GM18511 (cell line): ENCODE results near the gene IDI2.

ENCODE experiments used
- ATAC-seq: cut with Tn5 transposase; IDR thresholded peaks from one replicate; pipeline ENCODE4 v1.9.1; 2021; ENCODE audit warnings: mild to moderate bottlenecking, moderate library complexity; ENCODE audit not compliant: unreplicated experiment

The IDI2 gene

DNA sequence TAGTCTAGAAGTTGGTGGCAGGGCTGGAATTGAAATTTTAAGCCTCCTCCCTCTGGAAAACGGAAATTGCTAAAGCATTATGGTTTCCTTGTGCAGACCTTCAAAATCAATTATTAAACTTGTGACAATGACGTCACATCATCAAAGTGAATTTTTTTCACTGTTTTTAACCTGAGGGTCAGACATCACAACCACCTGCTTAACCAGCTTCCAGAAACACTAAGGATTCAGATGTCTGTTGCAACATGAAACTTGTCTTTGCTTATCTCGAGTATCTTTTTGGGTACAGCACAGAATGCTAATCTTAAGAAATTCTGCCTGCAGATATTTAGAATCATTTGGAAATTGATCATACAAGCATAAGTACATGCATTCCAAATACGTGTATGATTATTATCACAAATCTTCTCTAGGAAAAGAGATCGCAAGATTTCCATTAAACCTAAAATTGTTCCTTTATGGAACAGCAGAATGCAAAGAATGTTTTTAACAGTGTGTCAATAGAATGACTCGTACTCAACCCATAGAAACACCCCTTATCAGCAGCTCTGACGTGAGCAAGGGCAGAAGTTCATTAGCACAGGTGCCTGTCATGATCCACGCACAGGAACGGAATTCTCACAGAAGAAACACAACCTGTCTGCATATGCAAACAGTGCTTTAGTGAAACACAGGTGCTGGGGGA lies 41.5 kb downstream of the IDI2 start:
- no peak for ATAC-seq

DNA sequence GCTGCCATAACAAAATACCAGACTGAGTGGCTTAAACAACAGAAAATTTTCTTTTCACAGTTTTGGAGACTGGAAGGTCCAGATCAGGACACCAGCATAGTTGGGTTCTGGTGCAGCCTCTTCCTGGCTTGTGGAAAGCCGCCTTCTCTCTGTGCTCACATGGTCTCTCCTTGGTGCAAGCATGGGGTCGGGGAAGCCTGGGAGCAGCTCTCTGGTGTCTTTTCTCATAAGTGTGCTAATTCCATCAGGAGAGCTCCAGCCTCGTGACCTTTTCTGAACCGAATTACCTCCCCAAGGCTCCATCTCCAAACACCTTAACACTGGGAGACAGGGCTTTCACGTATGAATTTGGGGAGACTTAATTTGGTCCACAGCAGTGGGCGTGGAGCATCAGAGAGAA lies 42.3 kb downstream of the IDI2 start:
- no peak for ATAC-seq

DNA sequence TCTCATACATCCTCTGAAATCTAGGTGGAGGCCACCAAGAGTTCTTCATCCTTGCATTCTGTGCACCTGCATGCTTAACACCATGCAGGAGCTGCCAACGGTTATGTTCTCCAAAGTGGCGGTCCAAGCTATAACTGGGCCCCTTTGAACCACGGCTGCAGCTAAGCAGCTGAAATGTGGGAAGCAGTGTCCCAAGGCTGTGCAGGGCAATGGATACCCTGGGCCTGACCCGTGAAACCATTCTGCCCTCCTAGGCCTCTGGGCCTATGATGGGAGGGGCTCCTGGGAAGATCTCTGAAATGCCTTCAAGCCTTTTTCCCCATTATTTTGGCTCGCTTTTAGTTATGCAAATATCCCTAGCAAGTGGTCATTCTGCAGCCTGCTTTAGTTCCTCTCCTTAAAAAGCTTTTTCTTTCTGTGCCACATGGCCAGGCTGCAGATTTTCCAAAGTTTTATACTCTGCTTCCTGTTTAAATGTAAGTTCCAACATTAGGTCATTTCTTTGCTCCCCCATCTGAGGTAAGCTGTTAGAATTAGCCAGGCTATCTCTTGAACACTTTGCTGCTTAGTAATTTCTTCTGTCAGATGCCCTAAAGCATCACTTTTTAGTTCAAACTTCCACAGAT lies 45.1 kb downstream of the IDI2 start:
- ATAC-seq = no peak

DNA sequence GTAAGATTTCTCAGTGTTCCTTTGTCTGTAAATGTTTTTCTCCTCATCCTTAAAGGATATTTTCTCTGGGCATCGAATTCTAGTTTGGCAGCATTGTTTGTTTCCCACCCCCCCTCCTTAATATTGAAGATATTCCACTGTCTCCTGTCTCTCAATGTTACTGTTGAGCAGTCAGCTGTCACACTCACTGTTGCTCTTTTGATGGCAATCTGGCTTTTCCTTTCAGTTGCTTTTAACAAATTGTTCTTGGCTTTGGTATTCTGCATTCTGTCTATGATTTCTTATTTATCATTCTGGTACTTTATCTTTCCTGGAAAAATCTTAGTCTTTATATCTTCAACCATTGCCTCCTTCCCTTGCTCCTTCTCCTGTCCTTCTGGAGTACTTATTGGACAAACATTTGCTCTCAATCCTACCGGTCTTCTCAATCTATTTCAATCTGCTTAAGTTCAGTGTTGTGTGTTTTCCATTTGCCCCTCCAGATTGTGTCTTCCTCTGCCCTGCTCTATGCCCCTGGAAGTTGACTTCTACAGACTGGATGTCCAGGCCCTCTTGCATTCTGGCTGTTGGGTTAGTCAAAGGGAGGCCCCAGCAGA lies 46.7 kb downstream of the IDI2 start:
- no peak for ATAC-seq

DNA sequence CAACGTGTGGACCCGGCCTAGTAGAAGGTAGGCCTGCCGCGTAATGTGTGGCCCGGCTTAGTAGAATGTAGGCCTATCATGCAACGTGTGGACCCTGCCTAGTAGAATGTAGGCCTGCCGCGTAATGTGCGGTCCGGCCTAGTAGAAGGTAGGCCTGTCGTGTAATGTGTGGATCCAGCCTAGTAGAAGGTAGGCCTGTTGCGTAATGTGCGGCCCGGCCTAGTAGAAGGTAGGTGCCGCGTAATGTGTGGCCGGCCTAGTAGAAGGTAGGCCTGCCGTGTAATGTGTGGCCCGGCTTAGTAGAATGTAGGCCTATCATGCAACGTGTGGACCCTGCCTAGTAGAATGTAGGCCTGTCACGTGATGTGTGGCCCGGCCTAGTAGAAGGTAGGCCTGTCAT lies 49.3 kb downstream of the IDI2 start:
- no peak for ATAC-seq

DNA sequence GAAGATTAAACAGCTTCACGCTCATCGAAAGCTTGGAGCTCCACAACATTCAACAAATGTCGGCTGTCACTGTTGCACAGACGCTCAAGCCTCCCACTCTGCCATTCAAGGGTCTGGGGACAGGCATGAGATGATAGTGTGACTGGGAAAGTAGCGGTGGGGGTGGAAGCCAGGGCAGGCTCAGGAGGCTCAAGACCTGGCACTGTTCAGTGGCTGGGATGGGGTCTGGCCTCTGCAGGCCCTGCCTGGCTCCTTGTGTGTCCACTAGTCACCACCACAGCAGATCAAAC lies 50.9 kb downstream of the IDI2 start:
- ATAC-seq = no peak

DNA sequence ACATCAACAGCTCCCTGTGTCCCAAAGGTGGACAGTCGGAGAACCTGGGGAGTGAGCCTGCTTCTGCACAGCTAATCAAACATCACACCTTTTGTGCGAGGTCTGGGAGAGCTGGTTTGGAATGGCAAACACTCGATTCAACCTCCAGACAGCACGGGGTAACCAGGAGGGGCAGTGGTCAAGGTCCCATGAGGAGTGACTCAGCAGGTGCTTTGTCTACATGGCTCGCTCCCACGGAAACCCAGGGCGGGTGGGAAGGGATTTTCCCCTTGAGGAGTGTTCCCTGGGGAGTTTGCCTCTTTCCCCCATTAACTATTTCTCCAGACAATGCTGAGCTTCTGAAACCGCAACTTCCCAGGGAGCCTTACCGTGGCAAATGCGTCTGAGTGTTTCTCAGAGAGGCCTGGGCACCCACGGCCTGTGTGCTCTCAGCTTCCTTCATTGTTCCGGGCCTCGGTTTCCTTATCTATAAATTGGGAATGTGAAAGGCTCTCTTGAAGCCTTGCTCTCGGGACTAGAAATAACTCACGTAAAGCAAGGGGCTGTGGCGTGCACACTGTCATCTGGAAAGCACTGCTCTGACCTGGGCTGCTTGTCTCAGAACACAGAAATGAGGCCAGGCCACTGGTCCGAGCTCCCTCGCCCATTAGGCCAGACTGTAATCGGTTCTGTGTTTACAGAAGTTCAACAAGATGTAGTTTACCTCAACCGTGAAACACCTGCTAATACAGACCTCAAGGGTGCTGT lies 51.4 kb downstream of the IDI2 start:
- ATAC-seq = peak; percentile 57

DNA sequence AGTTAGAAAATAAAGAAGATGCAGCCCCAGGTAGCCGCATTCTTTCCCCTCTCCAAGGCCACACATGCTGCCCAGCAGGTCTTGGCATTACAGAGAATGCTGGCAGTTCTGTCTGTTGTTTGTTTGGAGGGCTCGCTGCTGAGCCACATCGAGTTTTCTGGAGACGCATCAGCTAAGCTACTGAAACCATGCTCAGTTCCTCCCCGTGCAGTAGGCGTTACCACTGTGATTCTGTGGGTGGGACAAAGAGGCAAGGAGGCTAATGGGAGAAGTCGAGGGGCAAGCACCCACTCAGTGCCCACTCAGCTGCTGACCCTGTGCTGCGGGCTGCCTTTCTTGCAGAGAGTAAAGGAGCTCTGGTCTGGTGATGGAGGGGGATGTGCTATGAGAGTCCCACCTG lies 52.9 kb downstream of the IDI2 start:
- ATAC-seq = peak; percentile 61

DNA sequence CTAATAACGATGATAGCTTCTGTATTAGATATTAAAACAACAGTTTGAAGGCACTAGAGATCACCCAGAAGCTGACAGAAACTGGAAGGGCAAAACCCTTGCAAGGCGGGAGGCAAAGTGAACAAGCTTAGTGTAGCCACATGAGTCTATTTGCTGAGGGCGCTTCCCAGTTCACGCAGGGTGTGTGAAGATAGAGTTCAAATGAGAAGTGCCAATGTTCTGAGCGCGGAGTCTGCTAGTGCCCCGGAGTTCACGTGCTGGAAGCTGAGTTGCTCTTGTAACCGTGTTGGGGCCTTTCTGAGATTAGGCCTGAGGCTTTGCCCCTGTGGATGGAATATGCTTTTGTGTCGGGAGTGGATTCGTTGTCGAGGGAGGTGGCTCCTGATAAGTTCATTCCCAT lies 54.0 kb downstream of the IDI2 start:
- no peak for ATAC-seq

DNA sequence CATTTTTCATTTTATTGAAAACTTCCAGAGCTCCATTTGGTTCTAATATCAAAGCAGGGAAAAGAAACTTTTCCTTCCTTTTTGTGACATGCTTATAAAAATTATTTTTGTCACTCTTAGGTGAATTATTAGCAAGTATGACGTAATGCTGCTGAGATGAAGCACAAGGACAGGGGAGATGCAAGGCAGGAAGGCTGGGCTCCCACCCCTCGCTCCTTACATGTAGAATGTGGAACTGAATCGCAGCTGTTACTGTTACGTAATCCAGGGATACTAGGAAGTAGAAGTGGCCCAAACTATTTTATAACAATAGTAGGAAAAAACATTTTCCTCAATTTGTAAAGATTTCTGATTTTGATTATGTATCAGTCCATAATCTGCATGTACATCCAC lies 54.5 kb downstream of the IDI2 start:
- no peak for ATAC-seq

DNA sequence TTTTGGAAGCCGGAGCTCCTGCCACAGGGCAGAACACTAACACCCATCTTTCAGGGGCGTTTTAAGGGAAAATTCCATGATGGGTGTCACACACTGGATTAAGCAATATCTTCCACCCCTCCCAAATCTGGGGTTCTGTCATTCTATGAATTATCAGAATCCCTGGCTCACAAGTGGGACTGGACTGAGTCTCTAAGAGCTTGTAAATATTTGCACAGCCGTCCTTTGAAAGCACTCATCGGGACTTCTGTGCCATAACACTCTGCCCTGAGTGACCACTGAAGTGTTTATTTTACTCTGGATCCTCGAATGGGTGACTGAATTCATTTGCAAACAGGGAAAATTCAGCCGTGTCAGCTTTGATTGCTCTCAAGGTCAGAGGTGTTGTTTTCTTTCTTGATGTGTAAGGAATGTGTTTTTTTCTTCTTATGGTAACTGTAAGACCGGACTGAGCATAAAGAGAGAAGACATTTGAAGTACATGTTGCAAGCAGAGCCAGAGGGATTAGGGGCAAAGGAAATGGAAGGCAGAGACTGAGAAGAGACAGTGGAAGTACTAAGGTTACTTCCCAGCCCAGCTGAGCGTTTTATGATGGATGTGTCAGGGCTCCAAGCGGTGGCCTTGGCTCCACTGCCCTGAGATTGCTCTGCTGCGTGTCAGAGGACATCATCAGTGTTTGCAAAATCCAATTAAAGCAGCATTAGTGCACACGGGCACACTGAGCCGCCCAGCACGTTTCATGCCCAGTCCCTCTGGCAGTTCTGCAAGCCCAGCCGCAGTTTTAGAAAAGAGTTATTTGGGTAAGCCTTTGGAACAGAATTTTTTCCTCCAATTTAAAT lies 55.1 kb downstream of the IDI2 start:
- no peak for ATAC-seq

DNA sequence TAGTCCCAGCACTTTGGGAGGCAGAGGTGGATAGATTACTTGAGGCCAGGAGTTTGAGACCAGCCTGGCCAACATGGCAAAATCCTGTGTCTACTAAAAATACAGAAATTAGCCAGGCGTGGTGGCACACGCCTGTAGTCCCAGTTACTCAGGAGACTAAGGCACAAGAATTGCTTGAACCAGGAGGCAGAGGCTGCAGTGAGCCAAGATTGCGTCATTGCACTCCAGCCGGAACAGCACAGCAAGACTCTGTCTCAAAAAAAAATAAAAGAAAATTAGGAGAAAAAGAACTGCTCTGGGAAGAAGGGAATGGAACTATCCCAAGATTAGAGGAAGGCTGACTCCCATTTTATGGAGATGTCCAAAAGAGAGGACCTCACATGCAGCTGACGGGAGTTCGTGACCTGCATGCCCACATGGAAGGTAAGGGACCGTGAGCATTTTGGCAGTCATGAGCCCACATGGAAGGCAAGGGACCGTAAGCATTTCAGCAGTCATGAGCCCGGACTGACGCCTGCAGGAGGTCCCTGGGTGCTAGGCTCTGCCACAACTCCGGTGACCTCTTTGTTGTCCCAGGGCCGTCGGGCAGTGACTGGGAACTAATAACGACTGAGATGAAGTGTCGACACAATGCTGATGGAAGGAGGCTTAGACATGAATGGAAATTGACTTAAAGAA lies 56.0 kb downstream of the IDI2 start:
- no peak for ATAC-seq
